NCI-H2107 treated with DMSO at 0.1 percent for 48 hours (cell line): ENCODE measurements around the gene TSC22D4.
"Not testable (repeated sequence)": the region's sequence is repeated elsewhere in the genome, so short reads cannot be mapped to it uniquely, and the experiment has no call there.

Source experiments
- DNase-seq: peaks from one replicate; lab custom pipeline; 2025; ENCODE audit not compliant: unreplicated experiment; lab: John Stamatoyannopoulos, UW

TSC22D4 gene

GRCh38 chr7:100447363-100447762 is 31.7 kb downstream of the TSC22D4 start:
- not testable (repeated sequence) for DNase-seq

- DNase-seq, result no peak
Measured at GRCh38 chr7:100446040-100446439, 33.0 kb downstream of the TSC22D4 start.

GRCh38 chr7:100444311-100445278 is 34.4 kb downstream of the TSC22D4 start:
- no peak for DNase-seq

GRCh38 chr7:100443096-100443840 is 35.7 kb downstream of the TSC22D4 start:
- DNase-seq, result no peak

GRCh38 chr7:100441641-100442535 is 37.1 kb downstream of the TSC22D4 start:
- no peak for DNase-seq

GRCh38 chr7:100439244-100439643 is 39.8 kb downstream of the TSC22D4 start:
- not testable (repeated sequence) for DNase-seq

- DNase-seq, result not testable (repeated sequence)
Measured at GRCh38 chr7:100438731-100439130, 40.3 kb downstream of the TSC22D4 start.

GRCh38 chr7:100438172-100438571 is 40.8 kb downstream of the TSC22D4 start:
- no peak for DNase-seq

- DNase-seq, result no peak
Measured at GRCh38 chr7:100437150-100438100, 41.6 kb downstream of the TSC22D4 start.

- no peak for DNase-seq
Measured at GRCh38 chr7:100435401-100436304, 43.4 kb downstream of the TSC22D4 start.

GRCh38 chr7:100434297-100435144 is 44.5 kb downstream of the TSC22D4 start:
- DNase-seq, result no peak

GRCh38 chr7:100433592-100434296 is 45.3 kb downstream of the TSC22D4 start:
- no peak for DNase-seq

GRCh38 chr7:100433276-100433591 is 45.8 kb downstream of the TSC22D4 start:
- DNase-seq, result no peak

GRCh38 chr7:100432621-100433275 is 46.3 kb downstream of the TSC22D4 start:
- DNase-seq, result no peak

- no peak for DNase-seq
Measured at GRCh38 chr7:100432053-100432452, 47.0 kb downstream of the TSC22D4 start.

- DNase-seq, result no peak
Measured at GRCh38 chr7:100431286-100431735, 47.7 kb downstream of the TSC22D4 start.
